BJ (cell line): ENCODE results near the gene SEPTIN1. TPM values are rescaled to one million over a fixed set of nuclear protein-coding genes. Genes with fewer than 3 reads are reported as not detected.

ENCODE experiments used
- CTCF ChIA-PET: fragments of 350-600 bp; formaldehyde crosslinking; extraction: SDS; loops from one replicate; lab custom pipeline; 2021; ENCODE audit warnings: antibody characterized with exemption, inconsistent platforms; lab: Yijun Ruan, JAX
- POLR2A ChIA-PET: fragments of 300-600 bp; sonication (Branson Sonifier 250); formaldehyde crosslinking; extraction: SDS; loops from one replicate; lab custom pipeline; 2021; ENCODE audit warnings: antibody characterized with exemption; lab: Charles Lee
- DNase-seq: peaks from one replicate; pipeline ENCODE4 v3.0.0-alpha.2; 2011; ENCODE audit warnings: low read depth
- H3K27me3 ChIP-seq: 2 replicates; pipeline ENCODE4 v1.6.0; 2011; ENCODE audit warnings: low read length; ENCODE audit not compliant: control insufficient read depth, insufficient read depth
- H3K36me3 ChIP-seq: 2 replicates; pipeline ENCODE4 v1.5.1; 2011; ENCODE audit warnings: low read length; ENCODE audit not compliant: control insufficient read depth, insufficient read depth
- H3K4me3 ChIP-seq: 2 replicates; pipeline ENCODE4 v1.5.1; 2011; ENCODE audit warnings: low read depth, mild to moderate bottlenecking, control low read depth, low read length
- polyA plus RNA-seq: library from polyadenylated mRNA; depleted of rRNA; stranded (reverse); fragments of >200 nt; gene quantifications from 2 replicates; pipeline ENCODE4 v1.2.3, GENCODE V29; 2011
- TF ChIP-seq, protein P1 (sequence below): IDR thresholded peaks from 2 replicates; pipeline ENCODE4 v1.5.1; 2011; ENCODE audit warnings: low read depth, mild to moderate bottlenecking, control low read depth, inconsistent platforms, low read length, moderate library complexity; ENCODE audit not compliant: insufficient read depth

Gene SEPTIN1
- polyA plus RNA-seq, 1 experiment = 0.17 TPM

DNA sequence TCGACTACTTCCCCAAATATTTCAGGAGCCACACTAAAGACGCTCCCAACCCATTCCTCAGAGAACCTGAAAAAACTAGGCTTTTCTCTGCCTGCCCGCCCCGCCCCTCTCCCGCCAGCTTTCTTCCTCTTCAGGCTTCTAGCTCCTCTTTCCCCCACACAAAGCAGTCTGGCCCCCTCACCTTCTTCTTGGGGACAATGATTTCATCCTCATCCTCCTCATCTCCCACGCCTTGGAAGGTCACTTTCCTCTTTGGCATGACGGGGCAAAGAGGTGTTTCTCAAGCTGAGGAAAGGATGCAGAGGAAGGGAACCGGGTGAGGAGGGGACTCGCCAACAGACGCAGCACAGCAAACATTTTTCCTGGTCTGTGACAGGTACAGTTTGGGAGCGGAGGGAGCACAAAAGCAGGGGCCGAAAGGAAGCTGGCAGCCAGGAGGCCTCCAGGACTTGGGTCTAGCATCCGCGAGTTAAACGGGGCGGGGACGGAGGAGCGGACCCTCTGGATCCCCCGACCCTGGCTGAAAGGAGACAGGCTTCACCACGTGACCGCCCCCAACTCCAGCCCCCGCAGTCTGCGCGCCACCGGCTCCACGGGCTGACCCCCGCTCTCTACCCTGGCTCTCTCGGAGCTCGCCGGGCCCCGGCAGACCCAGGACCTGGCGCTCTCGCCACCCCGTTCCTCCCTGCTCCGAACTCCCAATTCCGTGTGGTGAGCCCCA is 27.8 kb downstream of the SEPTIN1 start:
- DNase-seq = no peak
- peak overlapping the region; percentile 94 for H3K4me3 ChIP-seq
- H3K27me3 ChIP-seq = no peaks in the 10 kb centered on the region
- POLR2A ChIA-PET = interaction anchor here (1.2 kb wide), 1 partner anchor 16 kb away, joined by 7 read pairs; the partner anchor contains the start of gene TBC1D10B
- TF ChIP-seq, protein P1, sequence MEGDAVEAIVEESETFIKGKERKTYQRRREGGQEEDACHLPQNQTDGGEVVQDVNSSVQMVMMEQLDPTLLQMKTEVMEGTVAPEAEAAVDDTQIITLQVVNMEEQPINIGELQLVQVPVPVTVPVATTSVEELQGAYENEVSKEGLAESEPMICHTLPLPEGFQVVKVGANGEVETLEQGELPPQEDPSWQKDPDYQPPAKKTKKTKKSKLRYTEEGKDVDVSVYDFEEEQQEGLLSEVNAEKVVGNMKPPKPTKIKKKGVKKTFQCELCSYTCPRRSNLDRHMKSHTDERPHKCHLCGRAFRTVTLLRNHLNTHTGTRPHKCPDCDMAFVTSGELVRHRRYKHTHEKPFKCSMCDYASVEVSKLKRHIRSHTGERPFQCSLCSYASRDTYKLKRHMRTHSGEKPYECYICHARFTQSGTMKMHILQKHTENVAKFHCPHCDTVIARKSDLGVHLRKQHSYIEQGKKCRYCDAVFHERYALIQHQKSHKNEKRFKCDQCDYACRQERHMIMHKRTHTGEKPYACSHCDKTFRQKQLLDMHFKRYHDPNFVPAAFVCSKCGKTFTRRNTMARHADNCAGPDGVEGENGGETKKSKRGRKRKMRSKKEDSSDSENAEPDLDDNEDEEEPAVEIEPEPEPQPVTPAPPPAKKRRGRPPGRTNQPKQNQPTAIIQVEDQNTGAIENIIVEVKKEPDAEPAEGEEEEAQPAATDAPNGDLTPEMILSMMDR = no peak
- CTCF ChIA-PET = interaction anchor here (1.0 to 1.1 kb wide), 2 partner anchors 10 kb away, joined by 3 read pairs; no protein-coding TSS in a partner anchor
- H3K36me3 ChIP-seq = peaks cover 21% of the 10 kb centered on the region

DNA sequence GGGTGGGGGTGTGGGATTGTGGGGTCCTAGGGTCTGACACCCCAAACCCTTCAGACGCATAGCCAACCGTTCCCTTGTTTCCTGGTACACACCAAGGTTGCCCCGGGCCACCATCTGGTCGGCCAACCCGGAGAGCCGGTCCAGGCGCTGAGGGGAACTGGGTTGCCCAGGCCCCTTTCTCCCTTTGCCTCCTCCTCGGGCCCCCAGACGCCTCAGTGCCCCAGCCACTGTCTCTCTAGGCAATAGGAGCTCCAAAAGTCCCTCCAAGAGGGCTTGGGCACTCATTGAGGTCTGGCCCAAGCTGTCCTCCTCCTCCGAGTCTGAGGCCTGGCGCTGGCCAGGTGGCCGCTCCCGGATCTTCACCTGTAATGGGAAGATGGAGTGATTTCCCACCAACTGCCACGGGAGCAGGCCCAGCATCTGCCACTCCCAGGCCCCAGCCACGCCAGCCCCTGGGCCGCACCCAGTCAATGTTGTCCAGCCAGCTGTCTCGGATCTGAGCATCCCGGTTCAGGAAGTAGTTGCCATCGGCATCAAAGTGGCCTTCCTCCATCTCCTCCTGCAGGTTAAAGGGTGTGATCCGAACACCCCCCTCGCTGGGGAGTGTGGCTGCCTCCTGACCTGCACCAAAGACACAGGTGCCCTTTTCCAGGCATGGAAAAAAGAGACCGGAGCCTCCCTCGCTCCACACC is 28.8 kb downstream of the SEPTIN1 start:
- no peak for DNase-seq
- POLR2A ChIA-PET = no interaction called here
- CTCF ChIA-PET = interaction anchor here (1.5 kb wide), 1 partner anchor 56 kb away, joined by 4 read pairs; no protein-coding TSS in a partner anchor
- TF ChIP-seq, protein P1 = no peak
- Histone ChIP-seq H3K27me3 (no peaks in the 10 kb centered on the region), H3K36me3 (peaks cover 14% of the 10 kb centered on the region), H3K4me3 (no peak overlapping the region; the same call in 1 of the 2 replicates)

DNA sequence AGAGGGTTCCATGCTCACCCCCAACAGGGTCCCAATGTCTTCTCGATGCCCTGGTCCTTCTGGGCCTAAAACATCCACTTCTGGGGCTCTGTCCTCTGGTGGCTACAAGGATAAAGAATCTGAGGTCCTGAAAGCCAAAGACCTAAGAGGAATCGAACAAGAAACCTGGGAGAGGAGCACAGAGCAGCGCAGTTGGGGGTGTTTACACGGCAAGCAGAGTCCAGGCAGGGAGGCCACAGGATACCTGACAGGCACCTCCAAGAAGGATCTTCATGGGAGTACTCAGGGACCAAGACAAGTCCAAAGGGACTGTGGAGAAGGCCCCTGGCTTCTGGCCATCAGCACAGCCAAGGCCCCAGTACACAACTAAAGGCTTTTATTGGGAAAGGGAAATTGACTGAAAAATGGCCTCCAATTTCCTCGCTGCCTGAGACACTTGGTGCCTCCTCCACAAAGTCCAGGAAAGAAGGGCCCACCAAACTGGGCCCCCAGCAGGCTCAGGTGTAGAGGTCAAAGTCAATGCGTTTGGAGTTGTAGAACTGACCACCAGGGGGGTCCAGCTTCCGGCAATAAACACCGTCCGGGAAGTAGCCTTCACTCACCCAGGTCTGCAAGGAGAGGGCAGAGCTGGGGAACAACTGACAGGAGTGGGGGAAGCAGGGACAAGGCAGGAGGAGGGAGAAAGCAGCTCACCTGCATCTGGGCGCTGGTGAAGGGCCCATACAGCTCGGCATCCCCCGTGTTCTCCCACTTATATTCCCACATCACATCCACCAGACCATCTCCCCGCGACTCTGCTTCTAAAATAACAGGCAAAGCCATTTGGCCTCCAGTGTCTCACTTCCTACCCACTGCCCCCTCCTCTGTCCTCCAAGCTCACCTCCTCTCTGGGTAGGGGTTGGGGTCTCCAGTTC is 29.6 kb downstream of the SEPTIN1 start:
- ChIA-PET CTCF (interaction anchor here (1.5 kb wide), 1 partner anchor 57 kb away, joined by 4 read pairs; no protein-coding TSS in a partner anchor), POLR2A (no interaction called here)
- Histone ChIP-seq H3K36me3 (peaks cover 9% of the 10 kb centered on the region), H3K4me3 (no peak overlapping the region), H3K27me3 (no peaks in the 10 kb centered on the region)
- no peak for DNase-seq
- TF ChIP-seq, protein P1 = 0 out of 2 replicates have a peak, but pooled peaks have one; percentile 19

DNA sequence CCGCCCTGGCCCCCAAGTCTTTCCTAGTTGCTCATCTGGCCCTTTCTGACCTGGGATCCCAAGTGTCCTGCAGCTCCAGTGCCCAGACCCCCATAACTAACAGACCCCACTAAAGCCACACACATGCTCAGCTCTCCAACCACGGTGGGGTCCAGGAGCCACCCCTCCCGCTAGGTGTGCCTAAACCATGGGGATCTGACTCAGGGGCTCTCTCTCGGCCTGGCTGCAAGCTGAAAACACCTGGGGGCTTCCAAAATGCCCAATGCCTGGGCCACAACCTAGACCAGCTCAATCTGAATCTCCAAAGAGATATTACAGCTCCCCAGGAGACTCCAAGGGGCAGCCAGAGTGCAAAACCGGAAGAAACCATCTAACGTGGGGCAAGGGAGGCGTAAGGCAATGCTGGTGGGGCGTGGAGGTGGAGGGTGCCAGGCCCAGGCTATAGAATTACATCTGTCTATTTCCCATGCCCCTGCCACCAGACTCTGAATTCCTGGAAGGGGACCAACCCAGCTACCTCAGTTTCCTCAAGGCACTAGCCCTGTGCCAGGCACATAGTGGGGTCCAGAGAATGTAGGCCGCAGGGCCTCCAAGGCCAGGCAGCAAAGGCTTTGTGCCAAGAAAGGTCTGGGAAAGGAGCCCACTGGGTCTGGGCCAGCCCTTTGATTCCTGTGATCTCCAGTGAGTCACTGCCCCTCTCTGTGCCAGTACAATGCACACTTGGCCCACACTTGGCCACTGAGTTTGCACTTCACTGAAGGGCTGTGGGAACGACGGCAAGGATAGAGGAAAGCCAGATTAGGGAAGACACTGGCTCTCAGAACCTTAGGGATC is 30.6 kb downstream of the SEPTIN1 start:
- H3K4me3 ChIP-seq = no peak overlapping the region
- ChIA-PET CTCF (no interaction called here), POLR2A (no interaction called here)
- H3K27me3 ChIP-seq = no peaks in the 10 kb centered on the region
- peaks cover 6% of the 10 kb centered on the region; the same call in 1 of the 2 replicates for H3K36me3 ChIP-seq
- TF ChIP-seq, protein P1 = no peak
- no peak for DNase-seq
